Mucosa of descending colon (tissue), 3 donors: Measurements from ENCODE around the gene VTA1. TPM values are rescaled to one million over a fixed set of nuclear protein-coding genes. Genes with fewer than 3 reads are reported as not detected.
"Not testable (repeated sequence)": the region's sequence is repeated elsewhere in the genome, so short reads cannot be mapped to it uniquely, and the experiment has no call there.

ENCODE experiments used
- ATAC-seq: fragments of 200-7000 bp; cut with Tn5 transposase; one replicate; pipeline ENCODE4 v1.9.1; 2020; ENCODE audit warnings: mild to moderate bottlenecking, moderate library complexity
- DNase-seq, 3 donors: peaks; one replicate each; pipeline ENCODE4 v3.0.0-alpha.2; 2020
- H3K36me3 ChIP-seq: fragments of 200-600 bp; one replicate; pipeline ENCODE4 v1.8.0; 2021; ENCODE audit warnings: low read depth, mild to moderate bottlenecking
- H3K4me1 ChIP-seq: fragments of 200-600 bp; one replicate; pipeline ENCODE4 v1.8.0; 2021; ENCODE audit warnings: low read depth, mild to moderate bottlenecking
- H3K4me3 ChIP-seq: fragments of 200-600 bp; one replicate; pipeline ENCODE4 v1.8.0; 2021; ENCODE audit warnings: mild to moderate bottlenecking
- H3K9me3 ChIP-seq: fragments of 200-600 bp; one replicate; pipeline ENCODE4 v1.8.0; 2021; ENCODE audit warnings: mild to moderate bottlenecking
- CTCF ChIP-seq: fragments of 200-600 bp; IDR thresholded peaks from one replicate; pipeline ENCODE4 v1.8.0; 2022; ENCODE audit warnings: antibody characterized with exemption, mild to moderate bottlenecking
- intact Hi-C, 2 donors: fragments of 100-400 bp; cut with DNase I in 1 of 2; cut with micrococcal nuclease in 1 of 2; formaldehyde crosslinking; loops; one replicate each; pipeline versions ENCODE4 v1.11.0 to v1.11.1; 2022; cut with DNase I, micrococcal nuclease
- long read RNA-seq, 2 donors: library from polyadenylated mRNA; unstranded; transcript quantifications; one replicate each; pipeline ENCODE4 v2.0.0, GENCODE V29; 2019 to 2021
- total RNA-seq, 3 donors: library from RNA; stranded (reverse); fragmentation: NEBNext Ultra II Directional in 2 of 3; extraction: Animal tissue kit (Norgen Biotek cat#: 25700) in 2 of 3; gene quantifications; one replicate each; pipeline versions ENCODE4 v1.2.1 to v1.2.4, GENCODE V29; 2021 to 2023
- donor health status: DM: no; HTN: no; CAD: no; lungs with moderate emphysema.
- donor health status: DM: no; HTN: no; CAD: no.
- donor health status: DM: no; HTN: yes; CAD: no.

Gene VTA1, protein sequence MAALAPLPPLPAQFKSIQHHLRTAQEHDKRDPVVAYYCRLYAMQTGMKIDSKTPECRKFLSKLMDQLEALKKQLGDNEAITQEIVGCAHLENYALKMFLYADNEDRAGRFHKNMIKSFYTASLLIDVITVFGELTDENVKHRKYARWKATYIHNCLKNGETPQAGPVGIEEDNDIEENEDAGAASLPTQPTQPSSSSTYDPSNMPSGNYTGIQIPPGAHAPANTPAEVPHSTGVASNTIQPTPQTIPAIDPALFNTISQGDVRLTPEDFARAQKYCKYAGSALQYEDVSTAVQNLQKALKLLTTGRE
- 10 to 100 TPM; 38.9 to 51.1 (median 44.9) TPM for total RNA-seq
- long read RNA-seq, donor 1, full-length matches to known transcripts = 61 of 69 reads
- long read RNA-seq, donor 1, partial matches to known transcripts = 5 of 69 reads
- long read RNA-seq, donor 1, other reads (novel, unspliced or antisense) = 3 of 69 reads
- long read RNA-seq, donor 2, full-length matches to known transcripts = 33 of 41 reads
- long read RNA-seq, donor 2, partial matches to known transcripts = 5 of 41 reads
- long read RNA-seq, donor 2, other reads (novel, unspliced or antisense) = 3 of 41 reads

- H3K4me3 ChIP-seq = peak within 1 kb of the TSS; percentile 53
- H3K36me3 ChIP-seq = no peaks in the 10 kb centered on the region
- H3K4me1 ChIP-seq = peaks cover 12% of the 10 kb centered on the region
- peak; percentile 96 to 99 (median 98) for DNase-seq
- ATAC-seq = peak; percentile 100
- TF ChIP-seq CTCF = peak; percentile 82
- no peaks in the 10 kb centered on the region for H3K9me3 ChIP-seq
- intact Hi-C loops = no loop called here
Observed at GRCh38 chr6:142146828-142147662, at the start of gene VTA1, which contains the start of gene NMBR. TSS of gene VTA1 (plus strand) at chr6:142147263. CDS start at chr6:142147288, 25 bp downstream. TSS of gene NMBR (minus strand) at chr6:142147122. CDS start at chr6:142088658, 58,464 bp downstream.

DNA sequence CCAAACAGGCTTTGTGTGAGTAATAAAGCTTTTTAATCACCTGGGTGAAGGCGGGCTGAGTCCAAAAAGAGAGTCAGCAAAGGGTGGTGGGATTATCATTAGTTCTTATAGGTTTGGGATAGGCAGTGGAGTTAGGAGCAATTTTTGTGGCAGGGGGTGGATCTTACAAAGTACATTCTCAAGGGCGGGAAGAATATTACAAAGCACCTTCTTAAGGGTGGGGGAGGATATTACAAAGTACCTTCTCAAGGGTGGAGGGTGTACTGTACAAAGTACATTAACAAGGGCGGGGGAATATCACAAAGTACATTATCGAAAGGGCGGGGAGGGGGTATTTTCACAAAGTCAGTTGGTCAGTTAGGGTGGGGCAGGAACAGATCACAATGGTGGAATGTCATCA, 42.2 kb upstream of the VTA1 start:
- DNase-seq, H3K4me3 ChIP-seq, intact Hi-C loops, H3K9me3 ChIP-seq, H3K36me3 ChIP-seq, ATAC-seq, H3K4me1 ChIP-seq: not testable (repeated sequence)

GRCh38 chr6:142110820-142111219, 36.2 kb upstream of the VTA1 start:
- H3K9me3 ChIP-seq, H3K4me3 ChIP-seq, DNase-seq, ATAC-seq, intact Hi-C loops, H3K4me1 ChIP-seq, H3K36me3 ChIP-seq: not testable (repeated sequence)

DNA sequence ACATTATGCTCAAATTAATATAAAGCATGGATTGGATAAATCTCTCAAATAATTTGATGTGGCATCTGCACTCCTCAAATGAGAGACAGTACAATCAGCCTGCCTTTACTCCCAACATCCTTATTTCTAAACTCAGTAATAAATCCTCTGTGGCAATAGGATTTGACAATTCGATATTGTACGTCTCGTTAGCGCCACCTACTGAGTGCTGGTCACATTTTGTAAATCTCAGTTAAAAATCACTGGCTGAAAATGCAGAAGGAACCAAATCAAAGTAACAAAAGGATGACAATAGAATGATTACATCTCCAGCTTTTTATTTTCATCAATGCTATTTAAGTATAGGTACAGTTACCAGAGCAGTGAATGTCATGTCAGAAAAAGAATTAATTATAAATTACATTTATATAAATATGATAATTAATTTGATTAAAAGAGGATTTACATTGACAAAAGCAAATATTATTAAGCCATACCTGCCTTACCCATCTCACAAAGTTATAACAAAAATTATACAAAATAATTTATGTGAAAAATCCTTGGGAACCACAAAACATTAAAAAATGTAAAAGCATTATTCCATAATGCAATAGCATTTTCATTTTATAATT, 34.5 kb upstream of the VTA1 start:
- Histone ChIP-seq H3K4me1 (no peaks in the 10 kb centered on the region), H3K4me3 (no peak overlapping the region), H3K36me3 (no peaks in the 10 kb centered on the region), H3K9me3 (no peaks in the 10 kb centered on the region)
- no peak for ATAC-seq
- peak; percentile 36 for TF ChIP-seq CTCF
- DNase-seq = peak in 2 of 3 donors; percentile 29 to 83
- intact Hi-C loops = no loop called here

DNA sequence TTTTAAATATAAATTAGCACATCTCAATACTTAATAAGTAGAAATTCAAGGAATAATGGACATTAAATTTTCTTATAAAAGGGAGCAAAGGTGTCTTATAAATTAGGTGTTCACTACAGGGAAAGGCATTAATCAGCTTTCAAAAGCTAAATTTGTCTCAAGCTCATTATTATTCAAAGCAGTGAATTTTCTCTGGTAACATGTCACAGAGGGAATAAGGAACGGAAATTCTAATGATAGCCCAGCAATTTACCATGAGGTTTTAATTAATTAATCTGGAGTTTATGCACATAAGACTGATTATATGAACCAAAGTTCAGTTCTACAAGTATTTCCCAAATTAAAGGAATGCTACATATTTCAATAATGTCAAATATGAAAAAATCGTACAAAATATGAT, 29.7 kb upstream of the VTA1 start:
- H3K36me3 ChIP-seq = no peaks in the 10 kb centered on the region
- ATAC-seq = no peak
- TF ChIP-seq CTCF = no peak
- DNase-seq = no peak
- no peaks in the 10 kb centered on the region for H3K9me3 ChIP-seq
- H3K4me3 ChIP-seq = no peak overlapping the region
- H3K4me1 ChIP-seq = no peaks in the 10 kb centered on the region
- intact Hi-C loops = no loop called here

GRCh38 chr6:142118328-142118727, 28.7 kb upstream of the VTA1 start:
- no peaks in the 10 kb centered on the region for H3K4me1 ChIP-seq
- no peak for DNase-seq
- TF ChIP-seq CTCF = no peak

More at GRCh38 chr6:142118328-142118727, 28.7 kb upstream of the VTA1 start:
- no peaks in the 10 kb centered on the region for H3K36me3 ChIP-seq
- intact Hi-C loops = no loop called here
- ATAC-seq = no peak
- H3K9me3 ChIP-seq = no peaks in the 10 kb centered on the region
- no peak overlapping the region for H3K4me3 ChIP-seq
